SKM-1 (cell line): ENCODE results near the gene TULP3.

Source experiments
- DNase-seq: peaks from one replicate; lab custom pipeline; 2025; ENCODE audit not compliant: unreplicated experiment; lab: John Stamatoyannopoulos, UW

The TULP3 gene

GRCh38 chr12:2877047-2877952, 13.4 kb upstream of the TULP3 start, which contains the start of the genes FOXM1 and RHNO1:
FOXM1 (minus strand) TSS chr12:2877174; CDS start chr12:2874478, 2,696 bp downstream.
RHNO1 (plus strand) TSS chr12:2877223; CDS start chr12:2885367, 8,144 bp downstream.
- peak; percentile 44 for DNase-seq

GRCh38 chr12:2877953-2878732, 12.5 kb upstream of the TULP3 start:
- DNase-seq, result peak; percentile 41

- DNase-seq, result no peak
Measured at GRCh38 chr12:2879853-2880252, 10.8 kb upstream of the TULP3 start.

GRCh38 chr12:2884810-2885209, 5.9 kb upstream of the TULP3 start:
- DNase-seq, result no peak

GRCh38 chr12:2886768-2887450, 3.8 kb upstream of the TULP3 start:
- no peak for DNase-seq

GRCh38 chr12:2890001-2890387, 697 bp upstream of the TULP3 start:
- DNase-seq, result no peak

- DNase-seq, result no peak
Measured at GRCh38 chr12:2891240-2892053, 756 bp downstream of the TULP3 start.

GRCh38 chr12:2892246-2892645, 1.6 kb downstream of the TULP3 start:
- no peak for DNase-seq

- no peak for DNase-seq
Measured at GRCh38 chr12:2893007-2893406, 2.3 kb downstream of the TULP3 start.

GRCh38 chr12:2895051-2895451, 4.4 kb downstream of the TULP3 start:
- DNase-seq, result no peak

GRCh38 chr12:2895511-2895910, 4.8 kb downstream of the TULP3 start:
- no peak for DNase-seq

GRCh38 chr12:2897418-2897817, 6.7 kb downstream of the TULP3 start:
- DNase-seq, result no peak

- DNase-seq, result no peak
Measured at GRCh38 chr12:2900642-2901041, 10.0 kb downstream of the TULP3 start.

GRCh38 chr12:2902272-2902880, 11.7 kb downstream of the TULP3 start:
- DNase-seq, result no peak

GRCh38 chr12:2904260-2904659, 13.6 kb downstream of the TULP3 start:
- no peak for DNase-seq

- DNase-seq, result no peak
Measured at GRCh38 chr12:2912216-2912575, 21.5 kb downstream of the TULP3 start.

GRCh38 chr12:2919249-2919648, 28.6 kb downstream of the TULP3 start:
- no peak for DNase-seq

- no peak for DNase-seq
Measured at GRCh38 chr12:2922329-2922728, 31.6 kb downstream of the TULP3 start.

- no peak for DNase-seq
Measured at GRCh38 chr12:2923057-2923456, 32.4 kb downstream of the TULP3 start.

- DNase-seq, result no peak
Measured at GRCh38 chr12:2924019-2924418, 33.3 kb downstream of the TULP3 start.
